CD14-positive monocyte (primary cell): ENCODE measurements around the gene LRRC4C. TPM values are rescaled to one million over a fixed set of nuclear protein-coding genes. Genes with fewer than 3 reads are reported as not detected.

Source experiments
- DNase-seq, 3 donors: peaks; one replicate each; pipeline ENCODE4 v3.0.0-alpha.2; 2011 to 2022
- H2AFZ ChIP-seq: 2 replicates; pipeline ENCODE4 v1.6.0; 2012; ENCODE audit warnings: mild to moderate bottlenecking, low read depth, low read length, inconsistent platforms; ENCODE audit not compliant: insufficient read depth, poor library complexity, severe bottlenecking
- H3K27ac ChIP-seq, 2 donors: 1 replicate in 1 of 2; 2 replicates in 1 of 2; pipeline ENCODE4 v1.5.1; 2012 to 2013; ENCODE audit warnings: low read length in 2 of 2, control low read depth in 1 of 2, inconsistent platforms in 1 of 2, low read depth in 1 of 2, mild to moderate bottlenecking in 1 of 2
- H3K27me3 ChIP-seq, 2 donors: one replicate each; pipeline versions ENCODE4 v1.6.0 to v1.6.1; 2011 to 2013; ENCODE audit warnings: low read length in 2 of 2; ENCODE audit not compliant: control insufficient read depth in 2 of 2, insufficient read depth in 2 of 2
- H3K36me3 ChIP-seq, 2 donors: replicated peaks in 1 of 2; 1 replicate in 1 of 2; 2 replicates in 1 of 2; pipeline versions ENCODE4 v1.5.1 to v1.6.1; 2012 to 2013; ENCODE audit warnings: low read length in 2 of 2, control low read depth in 1 of 2, inconsistent platforms in 1 of 2, mild to moderate bottlenecking in 1 of 2; ENCODE audit not compliant: insufficient read depth in 2 of 2, control insufficient read depth in 1 of 2
- H3K4me1 ChIP-seq, 2 donors: 1 replicate in 1 of 2; 2 replicates in 1 of 2; pipeline versions ENCODE4 v1.5.1 to v1.6.1; 2012 to 2013; ENCODE audit warnings: low read length in 2 of 2, control low read depth in 1 of 2, inconsistent platforms in 1 of 2, mild to moderate bottlenecking in 1 of 2, moderate library complexity in 1 of 2; ENCODE audit not compliant: insufficient read depth in 2 of 2, control insufficient read depth in 1 of 2
- H3K4me2 ChIP-seq: replicated peaks from 2 replicates; pipeline ENCODE3; 2012; ENCODE audit warnings: low read length, moderate library complexity, mild to moderate bottlenecking; ENCODE audit not compliant: poor library complexity, severe bottlenecking; ENCODE audit errors: extremely low read depth
- H3K4me3 ChIP-seq, 3 experiments: fragments of 200-600 bp in 1 of 3; sonication (generic) in 1 of 3; replicated peaks in 1 of 3; 1 replicate in 2 of 3; 2 replicates in 1 of 3; pipeline ENCODE4 v1.5.1; 2011 to 2013; ENCODE audit warnings: low read length in 3 of 3, mild to moderate bottlenecking in 3 of 3, control low read depth in 2 of 3, low read depth in 2 of 3, inconsistent platforms in 1 of 3, moderate library complexity in 1 of 3
- H3K79me2 ChIP-seq: 2 replicates; pipeline ENCODE4 v1.6.0; 2012; ENCODE audit warnings: mild to moderate bottlenecking, control low read depth, inconsistent platforms, low read length, moderate library complexity; ENCODE audit not compliant: insufficient read depth
- H3K9ac ChIP-seq: 2 replicates; pipeline ENCODE4 v1.6.0; 2017; ENCODE audit warnings: low read length, mild to moderate bottlenecking; ENCODE audit not compliant: insufficient read depth, poor library complexity, severe bottlenecking
- H3K9me3 ChIP-seq, 2 donors: replicated peaks in 1 of 2; 1 replicate in 1 of 2; 2 replicates in 1 of 2; pipeline versions ENCODE4 v1.5.1 to v1.6.1; 2012 to 2013; ENCODE audit warnings: low read length in 2 of 2, control low read depth in 1 of 2; ENCODE audit not compliant: control insufficient read depth in 1 of 2, insufficient read depth in 1 of 2
- H4K20me1 ChIP-seq: 2 replicates; pipeline ENCODE4 v1.6.0; 2012; ENCODE audit warnings: mild to moderate bottlenecking, low read length, control low read depth, moderate library complexity; ENCODE audit not compliant: insufficient read depth
- H3K27ac Mint-ChIP-seq, 7 donors: one replicate each; pipeline ENCODE4 v1.8.0; 2020; ENCODE audit warnings: mild to moderate bottlenecking in 7 of 7, mixed read lengths in 7 of 7, moderate library complexity in 6 of 7, inconsistent platforms in 2 of 7
- H3K27me3 Mint-ChIP-seq, 3 donors: one replicate each; pipeline ENCODE4 v1.8.0; 2021 to 2022; ENCODE audit warnings: low read depth in 3 of 3, mild to moderate bottlenecking in 3 of 3, mixed read lengths in 3 of 3, moderate library complexity in 3 of 3, inconsistent platforms in 1 of 3
- H3K36me3 Mint-ChIP-seq, 2 donors: one replicate each; pipeline ENCODE4 v1.8.0; 2020; ENCODE audit warnings: mixed read lengths in 2 of 2, inconsistent platforms in 1 of 2, mild to moderate bottlenecking in 1 of 2
- H3K4me1 Mint-ChIP-seq: one replicate; pipeline ENCODE4 v1.8.0; 2020; ENCODE audit warnings: mild to moderate bottlenecking, mixed read lengths
- H3K4me3 Mint-ChIP-seq, 2 donors: one replicate each; pipeline ENCODE4 v1.8.0; 2020; ENCODE audit warnings: mild to moderate bottlenecking in 2 of 2, mixed read lengths in 2 of 2, moderate library complexity in 1 of 2
- H3K9me3 Mint-ChIP-seq, 7 donors: one replicate each; pipeline ENCODE4 v1.8.0; 2020 to 2022; ENCODE audit warnings: mixed read lengths in 7 of 7, mild to moderate bottlenecking in 6 of 7, moderate library complexity in 6 of 7, inconsistent platforms in 2 of 7
- WGBS: methylation state at CpG from one replicate; pipeline ENCODE4 v1.1.5; 2013; ENCODE audit warnings: missing lambda C conversion rate; ENCODE audit not compliant: insufficient coverage; 5-methylcytosine and 5-hydroxymethylcytosine counted together
- intact Hi-C, 2 donors: fragments of 100-400 bp; cut with micrococcal nuclease; formaldehyde crosslinking; loops; one replicate each; pipeline versions ENCODE4 v1.15.0 to v1.15.1; 2023
- polyA plus RNA-seq, 3 donors: library from polyadenylated mRNA; depleted of rRNA in 1 of 3; unstranded in 2 of 3; stranded (reverse) in 1 of 3; fragments of 300-500 nt in 2 of 3; fragments of >200 nt in 1 of 3; fragmentation: Illumina TruSeq in 2 of 3; gene quantifications; 1 replicate in 2 of 3; 2 replicates in 1 of 3; pipeline ENCODE4 v1.2.3, GENCODE V29; 2012 to 2021
- TF ChIP-seq, protein P1 (sequence below): fragments of 200-600 bp; IDR thresholded peaks from one replicate; pipeline ENCODE4 v1.8.0; 2022; ENCODE audit warnings: antibody characterized with exemption, mild to moderate bottlenecking

Gene LRRC4C
- polyA plus RNA-seq, 3 donors: not detected

DNA sequence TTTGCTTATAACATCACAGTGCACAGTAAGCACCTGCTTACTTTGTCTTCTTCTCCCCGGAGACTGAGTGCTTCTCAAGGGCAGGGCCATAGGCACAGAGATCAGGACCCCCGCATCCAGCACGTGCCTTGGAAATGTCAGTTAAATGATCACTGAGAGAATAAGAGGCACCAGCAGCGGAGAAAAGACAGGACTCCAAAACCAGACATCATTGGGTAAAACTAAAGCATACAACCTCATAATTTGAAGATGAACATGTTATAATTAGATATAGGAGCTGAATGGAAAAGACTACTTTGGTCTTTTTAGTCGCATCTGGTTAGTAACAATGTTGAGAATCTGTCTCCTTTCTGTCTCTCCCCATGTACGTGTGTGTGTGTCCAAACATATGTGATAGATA, 1279.9 kb downstream of the LRRC4C start:
- Histone ChIP-seq H3K4me3 (no peak overlapping the region), H3K9ac (no peak overlapping the region), H2AFZ (no peak overlapping the region), H3K36me3 (no peaks in the 10 kb centered on the region), H3K27ac (no peak overlapping the region), H3K9me3 (peaks cover 0 to 2% of the 10 kb centered on the region in 2 donors), H4K20me1 (no peaks in the 10 kb centered on the region), H3K27me3 (no peaks in the 10 kb centered on the region), H3K4me2 (no peak overlapping the region), H3K79me2 (no peaks in the 10 kb centered on the region), H3K4me1 (no peaks in the 10 kb centered on the region)
- TF ChIP-seq, protein P1, sequence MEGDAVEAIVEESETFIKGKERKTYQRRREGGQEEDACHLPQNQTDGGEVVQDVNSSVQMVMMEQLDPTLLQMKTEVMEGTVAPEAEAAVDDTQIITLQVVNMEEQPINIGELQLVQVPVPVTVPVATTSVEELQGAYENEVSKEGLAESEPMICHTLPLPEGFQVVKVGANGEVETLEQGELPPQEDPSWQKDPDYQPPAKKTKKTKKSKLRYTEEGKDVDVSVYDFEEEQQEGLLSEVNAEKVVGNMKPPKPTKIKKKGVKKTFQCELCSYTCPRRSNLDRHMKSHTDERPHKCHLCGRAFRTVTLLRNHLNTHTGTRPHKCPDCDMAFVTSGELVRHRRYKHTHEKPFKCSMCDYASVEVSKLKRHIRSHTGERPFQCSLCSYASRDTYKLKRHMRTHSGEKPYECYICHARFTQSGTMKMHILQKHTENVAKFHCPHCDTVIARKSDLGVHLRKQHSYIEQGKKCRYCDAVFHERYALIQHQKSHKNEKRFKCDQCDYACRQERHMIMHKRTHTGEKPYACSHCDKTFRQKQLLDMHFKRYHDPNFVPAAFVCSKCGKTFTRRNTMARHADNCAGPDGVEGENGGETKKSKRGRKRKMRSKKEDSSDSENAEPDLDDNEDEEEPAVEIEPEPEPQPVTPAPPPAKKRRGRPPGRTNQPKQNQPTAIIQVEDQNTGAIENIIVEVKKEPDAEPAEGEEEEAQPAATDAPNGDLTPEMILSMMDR: no peak
- no peak overlapping the region for H3K4me3 Mint-ChIP-seq
- WGBS: no CpG with 5 or more reads among the region's 6 CpGs
- H3K27me3 Mint-ChIP-seq: peaks cover 0 to 2% (median 0%) of the 10 kb centered on the region in 3 donors
- no peak for DNase-seq
- H3K36me3 Mint-ChIP-seq: no peaks in the 10 kb centered on the region
- intact Hi-C loops: no loop called here
- no peaks in the 10 kb centered on the region for H3K4me1 Mint-ChIP-seq
- peaks cover 0 to 14% (median 6%) of the 10 kb centered on the region in 7 donors for H3K9me3 Mint-ChIP-seq
- H3K27ac Mint-ChIP-seq: no peak overlapping the region

DNA sequence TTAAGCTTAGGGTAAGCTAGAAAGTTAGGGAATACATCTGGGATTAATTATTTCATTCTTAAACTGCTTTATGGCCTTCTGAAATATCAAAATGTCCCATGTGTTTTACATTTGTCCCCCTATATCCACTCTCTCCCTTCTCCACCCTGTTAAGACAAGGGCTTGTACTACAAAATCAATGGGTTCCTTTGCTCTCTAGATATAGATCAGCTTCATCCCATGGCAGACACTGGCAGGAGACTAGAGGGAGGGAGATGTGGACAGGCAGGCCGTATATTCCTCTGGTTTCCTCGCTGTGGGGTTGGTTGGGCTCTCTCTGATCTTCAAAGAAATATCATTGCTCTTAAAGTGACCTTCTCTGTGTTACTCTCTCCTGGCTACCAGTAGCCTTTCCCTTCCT, 1281.0 kb downstream of the LRRC4C start:
- Mint-ChIP-seq H3K27ac (no peak overlapping the region), H3K9me3 (peaks cover 0 to 14% (median 6%) of the 10 kb centered on the region in 7 donors), H3K27me3 (peaks cover 0 to 2% (median 0%) of the 10 kb centered on the region in 3 donors), H3K36me3 (no peaks in the 10 kb centered on the region), H3K4me3 (no peak overlapping the region), H3K4me1 (no peaks in the 10 kb centered on the region)
- no peak overlapping the region for H2AFZ ChIP-seq
- WGBS: no CpG with 5 or more reads among the region's 2 CpGs
- H3K27me3 ChIP-seq: no peaks in the 10 kb centered on the region
- DNase-seq: no peak
- no peak overlapping the region for H3K27ac ChIP-seq
- no peaks in the 10 kb centered on the region for H3K36me3 ChIP-seq
- intact Hi-C loops: no loop called here
- no peaks in the 10 kb centered on the region for H3K4me1 ChIP-seq
- no peak overlapping the region for H3K4me3 ChIP-seq
- H3K4me2 ChIP-seq: no peak overlapping the region
- H4K20me1 ChIP-seq: no peaks in the 10 kb centered on the region
- peaks cover 0 to 2% of the 10 kb centered on the region in 2 donors for H3K9me3 ChIP-seq
- H3K79me2 ChIP-seq: no peaks in the 10 kb centered on the region
- no peak overlapping the region for H3K9ac ChIP-seq
- TF ChIP-seq, protein P1: no peak
